SK-N-SH treated with all-trans-retinoic acid at 6 μM for 48 hours (cell line): ENCODE results near the gene EPHA8.

ENCODE experiments used
- CSDC2 ChIP-seq: fragments of 250-450 bp; sonication (Bioruptor Pico); IDR thresholded peaks from 2 replicates; pipeline ENCODE4 v1.5.0; 2020; ENCODE audit warnings: mild to moderate bottlenecking, moderate library complexity
- TOX ChIP-seq: fragments of 250-450 bp; sonication (Bioruptor Pico); IDR thresholded peaks from 2 replicates; pipeline ENCODE4 v1.8.0; 2021; ENCODE audit warnings: mild to moderate bottlenecking, moderate library complexity, borderline replicate concordance
- ZC3H10 ChIP-seq: fragments of 250-450 bp; sonication (Bioruptor Pico); IDR thresholded peaks from 2 replicates; pipeline ENCODE4 v1.5.1; 2021; ENCODE audit warnings: mild to moderate bottlenecking, moderate library complexity
- ZFP30 ChIP-seq: fragments of 450-650 bp; formaldehyde crosslinking; IDR thresholded peaks from 2 replicates; pipeline ENCODE4 v1.5.0; 2022; ENCODE audit warnings: mild to moderate bottlenecking, moderate library complexity
- ZNF70 ChIP-seq: fragments of 450-650 bp; formaldehyde crosslinking; IDR thresholded peaks from 2 replicates; pipeline ENCODE4 v1.5.0; 2020; ENCODE audit warnings: mild to moderate bottlenecking, moderate library complexity
- TF ChIP-seq, protein P1 (sequence below): fragments of 250-450 bp; sonication (Bioruptor Pico); IDR thresholded peaks from 2 replicates; pipeline ENCODE4 v1.5.1; 2021; ENCODE audit warnings: mild to moderate bottlenecking, moderate library complexity
- TF ChIP-seq, protein P2 (sequence below): fragments of 250-450 bp; sonication (Bioruptor Pico); IDR thresholded peaks from 2 replicates; pipeline ENCODE4 v1.5.1; 2020; ENCODE audit warnings: low read depth, mild to moderate bottlenecking, moderate library complexity
- TF ChIP-seq, protein P3 (sequence below): fragments of 250-450 bp; sonication (Bioruptor Pico); IDR thresholded peaks from 2 replicates; pipeline ENCODE4 v1.8.0; 2020; ENCODE audit warnings: mild to moderate bottlenecking, moderate library complexity, borderline replicate concordance

DNA sequence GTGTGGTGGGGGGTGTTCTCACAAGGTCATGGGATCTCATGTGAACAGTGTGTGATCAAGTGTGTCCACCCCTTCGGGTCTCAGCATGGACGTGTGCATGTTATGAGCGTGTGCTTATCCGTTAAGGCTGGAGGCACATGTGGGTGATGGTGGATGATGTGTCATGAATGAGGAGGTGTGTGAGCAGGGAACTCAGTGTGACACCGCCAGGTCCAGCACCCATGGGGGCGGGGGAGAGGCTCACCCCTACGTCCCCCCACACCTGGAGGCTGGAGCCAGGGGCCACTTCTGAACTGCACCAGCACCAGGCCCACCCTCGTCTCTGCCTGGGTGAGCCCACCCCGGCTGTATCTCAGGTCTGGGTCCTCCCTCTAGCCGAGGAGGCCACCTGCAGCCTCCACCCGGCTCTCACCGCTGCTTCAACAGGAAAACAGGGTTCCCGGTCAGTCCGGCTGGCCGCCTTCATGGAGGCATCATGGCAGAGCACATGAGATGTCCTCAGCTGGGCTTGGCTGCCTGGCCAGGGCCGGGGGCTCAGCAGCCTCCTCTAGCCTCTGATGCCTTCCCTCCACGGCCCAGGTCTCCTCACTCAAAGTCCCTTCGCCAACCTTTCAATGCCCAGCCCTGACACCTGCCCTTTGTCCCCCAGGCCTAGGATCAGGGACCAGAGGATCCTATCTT, 38.9 kb downstream of the EPHA8 start:
- TF ChIP-seq, protein P1, sequence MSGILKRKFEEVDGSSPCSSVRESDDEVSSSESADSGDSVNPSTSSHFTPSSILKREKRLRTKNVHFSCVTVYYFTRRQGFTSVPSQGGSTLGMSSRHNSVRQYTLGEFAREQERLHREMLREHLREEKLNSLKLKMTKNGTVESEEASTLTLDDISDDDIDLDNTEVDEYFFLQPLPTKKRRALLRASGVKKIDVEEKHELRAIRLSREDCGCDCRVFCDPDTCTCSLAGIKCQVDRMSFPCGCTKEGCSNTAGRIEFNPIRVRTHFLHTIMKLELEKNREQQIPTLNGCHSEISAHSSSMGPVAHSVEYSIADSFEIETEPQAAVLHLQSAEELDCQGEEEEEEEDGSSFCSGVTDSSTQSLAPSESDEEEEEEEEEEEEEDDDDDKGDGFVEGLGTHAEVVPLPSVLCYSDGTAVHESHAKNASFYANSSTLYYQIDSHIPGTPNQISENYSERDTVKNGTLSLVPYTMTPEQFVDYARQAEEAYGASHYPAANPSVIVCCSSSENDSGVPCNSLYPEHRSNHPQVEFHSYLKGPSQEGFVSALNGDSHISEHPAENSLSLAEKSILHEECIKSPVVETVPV = no peak
- TF ChIP-seq, protein P2, sequence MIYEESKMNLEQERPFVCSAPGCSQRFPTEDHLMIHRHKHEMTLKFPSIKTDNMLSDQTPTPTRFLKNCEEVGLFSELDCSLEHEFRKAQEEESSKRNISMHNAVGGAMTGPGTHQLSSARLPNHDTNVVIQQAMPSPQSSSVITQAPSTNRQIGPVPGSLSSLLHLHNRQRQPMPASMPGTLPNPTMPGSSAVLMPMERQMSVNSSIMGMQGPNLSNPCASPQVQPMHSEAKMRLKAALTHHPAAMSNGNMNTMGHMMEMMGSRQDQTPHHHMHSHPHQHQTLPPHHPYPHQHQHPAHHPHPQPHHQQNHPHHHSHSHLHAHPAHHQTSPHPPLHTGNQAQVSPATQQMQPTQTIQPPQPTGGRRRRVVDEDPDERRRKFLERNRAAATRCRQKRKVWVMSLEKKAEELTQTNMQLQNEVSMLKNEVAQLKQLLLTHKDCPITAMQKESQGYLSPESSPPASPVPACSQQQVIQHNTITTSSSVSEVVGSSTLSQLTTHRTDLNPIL (CRISPR knock-in tag) = no peak
- TF ChIP-seq CSDC2 (no peak), TOX (CRISPR knock-in tag) (no peak), ZC3H10 (CRISPR knock-in tag) (no peak), ZFP30 (no peak), ZNF70 (CRISPR knock-in tag) (no peak)
- TF ChIP-seq, protein P3, sequence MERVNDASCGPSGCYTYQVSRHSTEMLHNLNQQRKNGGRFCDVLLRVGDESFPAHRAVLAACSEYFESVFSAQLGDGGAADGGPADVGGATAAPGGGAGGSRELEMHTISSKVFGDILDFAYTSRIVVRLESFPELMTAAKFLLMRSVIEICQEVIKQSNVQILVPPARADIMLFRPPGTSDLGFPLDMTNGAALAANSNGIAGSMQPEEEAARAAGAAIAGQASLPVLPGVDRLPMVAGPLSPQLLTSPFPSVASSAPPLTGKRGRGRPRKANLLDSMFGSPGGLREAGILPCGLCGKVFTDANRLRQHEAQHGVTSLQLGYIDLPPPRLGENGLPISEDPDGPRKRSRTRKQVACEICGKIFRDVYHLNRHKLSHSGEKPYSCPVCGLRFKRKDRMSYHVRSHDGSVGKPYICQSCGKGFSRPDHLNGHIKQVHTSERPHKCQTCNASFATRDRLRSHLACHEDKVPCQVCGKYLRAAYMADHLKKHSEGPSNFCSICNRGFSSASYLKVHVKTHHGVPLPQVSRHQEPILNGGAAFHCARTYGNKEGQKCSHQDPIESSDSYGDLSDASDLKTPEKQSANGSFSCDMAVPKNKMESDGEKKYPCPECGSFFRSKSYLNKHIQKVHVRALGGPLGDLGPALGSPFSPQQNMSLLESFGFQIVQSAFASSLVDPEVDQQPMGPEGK (CRISPR knock-in tag) = no peak
